NCI-H510A (cell line): Measurements from ENCODE around the gene UBAC2.

Experiments
- DNase-seq: peaks from one replicate; lab custom pipeline; 2025; lab: John Stamatoyannopoulos, UW

UBAC2 gene

GRCh38 chr13:99340638-99341037, 140.0 kb downstream of the UBAC2 start:
- no peak for DNase-seq

- DNase-seq: no peak
Measured at GRCh38 chr13:99341969-99342722, 141.5 kb downstream of the UBAC2 start.

GRCh38 chr13:99342723-99343315, 142.2 kb downstream of the UBAC2 start:
- no peak for DNase-seq

GRCh38 chr13:99344610-99345208, 144.1 kb downstream of the UBAC2 start:
- no peak for DNase-seq

GRCh38 chr13:99345345-99345744, 144.7 kb downstream of the UBAC2 start:
- no peak for DNase-seq

GRCh38 chr13:99346335-99347042, 145.8 kb downstream of the UBAC2 start:
- DNase-seq: no peak

- DNase-seq: no peak
Measured at GRCh38 chr13:99347335-99347878, 146.8 kb downstream of the UBAC2 start.

GRCh38 chr13:99347911-99348451, 147.3 kb downstream of the UBAC2 start:
- no peak for DNase-seq

- no peak for DNase-seq
Measured at GRCh38 chr13:99350191-99350590, 149.5 kb downstream of the UBAC2 start.

- DNase-seq: no peak
Measured at GRCh38 chr13:99351772-99352171, 151.1 kb downstream of the UBAC2 start.

GRCh38 chr13:99352351-99353245, 151.9 kb downstream of the UBAC2 start:
- no peak for DNase-seq

- no peak for DNase-seq
Measured at GRCh38 chr13:99353246-99353600, 152.6 kb downstream of the UBAC2 start.

GRCh38 chr13:99353836-99354235, 153.2 kb downstream of the UBAC2 start:
- no peak for DNase-seq

GRCh38 chr13:99354371-99354951, 153.8 kb downstream of the UBAC2 start:
- DNase-seq: no peak

- peak; percentile 1 for DNase-seq
Measured at GRCh38 chr13:99355267-99356011, 154.8 kb downstream of the UBAC2 start.

- DNase-seq: no peak
Measured at GRCh38 chr13:99356012-99356261, 155.3 kb downstream of the UBAC2 start.

- no peak for DNase-seq
Measured at GRCh38 chr13:99356262-99357091, 155.8 kb downstream of the UBAC2 start.

GRCh38 chr13:99357131-99357596, 156.5 kb downstream of the UBAC2 start:
- no peak for DNase-seq

GRCh38 chr13:99357941-99358340, 157.3 kb downstream of the UBAC2 start:
- DNase-seq: no peak
